Measurements from ENCODE around the gene PTP4A1.

Gene PTP4A1

GRCh38 chr6:63546236-63546635 lies 26.0 kb upstream of the PTP4A1 start:
- no peak overlapping the region for H3K4ac ChIP-seq (ENCODE audit: low read length)
- no peaks in the 10 kb centered on the region for H3K4me1 ChIP-seq (ENCODE audit: control insufficient read depth in 2 of 2, insufficient read depth in 1 of 2, low read depth in 1 of 2, low read length in 2 of 2)
- H2AK5ac ChIP-seq (ENCODE audit: low read depth, low read length), result no peak overlapping the region
- no peaks in the 10 kb centered on the region for H3K79me1 ChIP-seq (ENCODE audit: low read depth, low read length)
- H3K27me3 ChIP-seq (ENCODE audit: control insufficient read depth in 3 of 3, insufficient read depth in 3 of 3, low read depth in 1 of 3, low read length in 3 of 3), result no peaks in the 10 kb centered on the region
- DNase-seq (ENCODE audit: low spot score), result no peak
- no peak overlapping the region for H3K18ac ChIP-seq (ENCODE audit: low read length)
- no peak overlapping the region for H3K9ac ChIP-seq (ENCODE audit: low read depth, low read length, poor library complexity)
- no peak overlapping the region for H3K27ac ChIP-seq (replicated peaks; ENCODE audit: low read length)
- no peak overlapping the region for H2BK120ac ChIP-seq (ENCODE audit: low read depth, low read length)
- H3K23ac ChIP-seq (ENCODE audit: low read depth, low read length, poor library complexity), result no peak overlapping the region
- H2BK15ac ChIP-seq (ENCODE audit: low read length), result no peak overlapping the region
- H2BK12ac ChIP-seq (ENCODE audit: low read length), result no peak overlapping the region
- H3K14ac ChIP-seq (ENCODE audit: low read length), result no peak overlapping the region
- no peak overlapping the region for H3K4me2 ChIP-seq (ENCODE audit: insufficient read depth, low read length, poor library complexity, severe bottlenecking)
- H3K36me3 ChIP-seq (replicated peaks in 1 of 2; ENCODE audit: control insufficient read depth in 2 of 2, insufficient read depth in 2 of 2, low read length in 2 of 2), result no peaks in the 10 kb centered on the region
- H3K4me3 ChIP-seq (ENCODE audit: low read length in 2 of 2), result no peak overlapping the region
- no CpG with 5 or more reads among the region's 6 CpGs for WGBS, 2 donors (ENCODE audit: extremely low coverage in 2 of 2, insufficient read length in 2 of 2, insufficient replicate concordance in 1 of 2)
- H4K91ac ChIP-seq (ENCODE audit: low read depth, low read length, poor library complexity), result no peak overlapping the region
- H2AFZ ChIP-seq (ENCODE audit: low read length), result no peak overlapping the region
- no peak overlapping the region for H4K8ac ChIP-seq (ENCODE audit: low read depth, low read length)
- no peaks in the 10 kb centered on the region for H3K9me3 ChIP-seq (replicated peaks in 1 of 2; ENCODE audit: control insufficient read depth in 2 of 2, insufficient read depth in 1 of 2, low read depth in 1 of 2, low read length in 2 of 2)
- H2BK5ac ChIP-seq (ENCODE audit: low read length), result no peak overlapping the region

DNA sequence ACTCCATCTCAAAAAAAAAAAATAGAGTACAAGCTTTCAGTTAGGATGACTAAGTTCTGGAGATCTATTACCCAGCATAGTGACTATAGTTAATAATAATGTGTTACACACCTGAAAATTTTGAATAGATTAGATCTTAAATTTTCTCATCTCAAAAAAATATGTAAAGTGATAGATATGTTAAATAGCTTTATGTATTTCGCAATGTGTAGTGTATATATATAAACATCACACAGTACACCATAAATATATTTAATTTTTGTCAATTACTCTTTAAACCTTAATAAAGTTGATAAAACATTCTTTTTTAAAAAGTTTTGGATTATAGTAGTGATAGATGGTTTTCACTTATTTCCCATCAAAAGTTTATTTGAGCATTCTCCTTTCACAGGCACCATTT lies 25.6 kb upstream of the PTP4A1 start:
- Histone ChIP-seq H3K27me3 (ENCODE audit: control insufficient read depth in 3 of 3, insufficient read depth in 3 of 3, low read depth in 1 of 3, low read length in 3 of 3) (no peaks in the 10 kb centered on the region), H3K27ac (replicated peaks; ENCODE audit: low read length) (no peak overlapping the region), H3K36me3 (replicated peaks in 1 of 2; ENCODE audit: control insufficient read depth in 2 of 2, insufficient read depth in 2 of 2, low read length in 2 of 2) (no peaks in the 10 kb centered on the region), H3K9ac (ENCODE audit: low read depth, low read length, poor library complexity) (no peak overlapping the region), H4K8ac (ENCODE audit: low read depth, low read length) (no peak overlapping the region), H3K14ac (ENCODE audit: low read length) (no peak overlapping the region), H2AFZ (ENCODE audit: low read length) (no peak overlapping the region), H2BK15ac (ENCODE audit: low read length) (no peak overlapping the region), H3K4ac (ENCODE audit: low read length) (no peak overlapping the region), H3K4me3 (ENCODE audit: low read length in 2 of 2) (no peak overlapping the region), H2BK120ac (ENCODE audit: low read depth, low read length) (no peak overlapping the region), H3K18ac (ENCODE audit: low read length) (no peak overlapping the region), H3K4me1 (ENCODE audit: control insufficient read depth in 2 of 2, insufficient read depth in 1 of 2, low read depth in 1 of 2, low read length in 2 of 2) (no peaks in the 10 kb centered on the region), H2BK12ac (ENCODE audit: low read length) (no peak overlapping the region), H3K9me3 (replicated peaks in 1 of 2; ENCODE audit: control insufficient read depth in 2 of 2, insufficient read depth in 1 of 2, low read depth in 1 of 2, low read length in 2 of 2) (no peaks in the 10 kb centered on the region), H3K23ac (ENCODE audit: low read depth, low read length, poor library complexity) (no peak overlapping the region), H3K79me1 (ENCODE audit: low read depth, low read length) (no peaks in the 10 kb centered on the region), H3K4me2 (ENCODE audit: insufficient read depth, low read length, poor library complexity, severe bottlenecking) (no peak overlapping the region), H2BK5ac (ENCODE audit: low read length) (no peak overlapping the region), H2AK5ac (ENCODE audit: low read depth, low read length) (no peak overlapping the region), H4K91ac (ENCODE audit: low read depth, low read length, poor library complexity) (no peak overlapping the region)
- no peak for DNase-seq (ENCODE audit: low spot score)
- no CpG with 5 or more reads among the region's 1 CpG for WGBS, 2 donors (ENCODE audit: extremely low coverage in 2 of 2, insufficient read length in 2 of 2, insufficient replicate concordance in 1 of 2)

- Histone ChIP-seq H3K4me1 (ENCODE audit: control insufficient read depth in 2 of 2, insufficient read depth in 1 of 2, low read depth in 1 of 2, low read length in 2 of 2) (no peaks in the 10 kb centered on the region), H2BK120ac (ENCODE audit: low read depth, low read length) (no peak overlapping the region), H2AK5ac (ENCODE audit: low read depth, low read length) (no peak overlapping the region), H2BK12ac (ENCODE audit: low read length) (no peak overlapping the region), H3K18ac (ENCODE audit: low read length) (no peak overlapping the region), H2AFZ (ENCODE audit: low read length) (no peak overlapping the region), H2BK5ac (ENCODE audit: low read length) (no peak overlapping the region), H3K27ac (replicated peaks; ENCODE audit: low read length) (no peak overlapping the region), H3K23ac (ENCODE audit: low read depth, low read length, poor library complexity) (no peak overlapping the region), H3K36me3 (replicated peaks in 1 of 2; ENCODE audit: control insufficient read depth in 2 of 2, insufficient read depth in 2 of 2, low read length in 2 of 2) (no peaks in the 10 kb centered on the region), H3K4me3 (ENCODE audit: low read length in 2 of 2) (no peak overlapping the region), H3K9me3 (replicated peaks in 1 of 2; ENCODE audit: control insufficient read depth in 2 of 2, insufficient read depth in 1 of 2, low read depth in 1 of 2, low read length in 2 of 2) (no peaks in the 10 kb centered on the region), H3K4ac (ENCODE audit: low read length) (no peak overlapping the region), H3K79me1 (ENCODE audit: low read depth, low read length) (no peaks in the 10 kb centered on the region), H4K8ac (ENCODE audit: low read depth, low read length) (no peak overlapping the region), H4K91ac (ENCODE audit: low read depth, low read length, poor library complexity) (no peak overlapping the region), H3K14ac (ENCODE audit: low read length) (no peak overlapping the region), H3K27me3 (ENCODE audit: control insufficient read depth in 3 of 3, insufficient read depth in 3 of 3, low read depth in 1 of 3, low read length in 3 of 3) (no peaks in the 10 kb centered on the region), H3K9ac (ENCODE audit: low read depth, low read length, poor library complexity) (no peak overlapping the region), H2BK15ac (ENCODE audit: low read length) (no peak overlapping the region), H3K4me2 (ENCODE audit: insufficient read depth, low read length, poor library complexity, severe bottlenecking) (no peak overlapping the region)
- no CpG with 5 or more reads among the region's 5 CpGs for WGBS, 2 donors (ENCODE audit: extremely low coverage in 2 of 2, insufficient read length in 2 of 2, insufficient replicate concordance in 1 of 2)
- no peak for DNase-seq (ENCODE audit: low spot score)
Observed at GRCh38 chr6:63549076-63549475, 23.2 kb upstream of the PTP4A1 start.

- Histone ChIP-seq H2BK12ac (ENCODE audit: low read length) (no peak overlapping the region), H4K8ac (ENCODE audit: low read depth, low read length) (no peak overlapping the region), H3K27ac (replicated peaks; ENCODE audit: low read length) (no peak overlapping the region), H3K18ac (ENCODE audit: low read length) (no peak overlapping the region), H2AFZ (ENCODE audit: low read length) (no peak overlapping the region), H3K4ac (ENCODE audit: low read length) (no peak overlapping the region), H2BK120ac (ENCODE audit: low read depth, low read length) (no peak overlapping the region), H3K23ac (ENCODE audit: low read depth, low read length, poor library complexity) (no peak overlapping the region), H3K27me3 (ENCODE audit: control insufficient read depth in 3 of 3, insufficient read depth in 3 of 3, low read depth in 1 of 3, low read length in 3 of 3) (no peaks in the 10 kb centered on the region), H3K9ac (ENCODE audit: low read depth, low read length, poor library complexity) (no peak overlapping the region), H3K79me1 (ENCODE audit: low read depth, low read length) (no peaks in the 10 kb centered on the region), H2AK5ac (ENCODE audit: low read depth, low read length) (no peak overlapping the region), H2BK15ac (ENCODE audit: low read length) (no peak overlapping the region), H3K36me3 (replicated peaks in 1 of 2; ENCODE audit: control insufficient read depth in 2 of 2, insufficient read depth in 2 of 2, low read length in 2 of 2) (no peaks in the 10 kb centered on the region), H3K9me3 (replicated peaks in 1 of 2; ENCODE audit: control insufficient read depth in 2 of 2, insufficient read depth in 1 of 2, low read depth in 1 of 2, low read length in 2 of 2) (no peaks in the 10 kb centered on the region), H3K14ac (ENCODE audit: low read length) (no peak overlapping the region), H2BK5ac (ENCODE audit: low read length) (no peak overlapping the region), H3K4me3 (ENCODE audit: low read length in 2 of 2) (no peak overlapping the region), H3K4me1 (ENCODE audit: control insufficient read depth in 2 of 2, insufficient read depth in 1 of 2, low read depth in 1 of 2, low read length in 2 of 2) (no peaks in the 10 kb centered on the region), H3K4me2 (ENCODE audit: insufficient read depth, low read length, poor library complexity, severe bottlenecking) (no peak overlapping the region), H4K91ac (ENCODE audit: low read depth, low read length, poor library complexity) (no peak overlapping the region)
- no peak for DNase-seq (ENCODE audit: low spot score)
- no CpG with 5 or more reads among the region's 3 CpGs for WGBS, 2 donors (ENCODE audit: extremely low coverage in 2 of 2, insufficient read length in 2 of 2, insufficient replicate concordance in 1 of 2)
Observed at GRCh38 chr6:63553208-63553607, 19.1 kb upstream of the PTP4A1 start.
